ENCODE data around the gene ABHD16A.

The ABHD16A gene

GRCh38 chr6:31725502-31726350 lies 22.6 kb upstream of the ABHD16A start:
- Mint-ChIP-seq H3K27ac (peak overlapping the region; percentile 10), H3K9me3 (no peaks in the 10 kb centered on the region), H3K4me1 (ENCODE audit: low read depth) (peaks cover 34% of the 10 kb centered on the region), H3K4me3 (no peak overlapping the region), H3K27me3 (ENCODE audit: low read depth) (no peaks in the 10 kb centered on the region), H3K36me3 (ENCODE audit: low read depth) (peaks cover 20% of the 10 kb centered on the region)

DNA sequence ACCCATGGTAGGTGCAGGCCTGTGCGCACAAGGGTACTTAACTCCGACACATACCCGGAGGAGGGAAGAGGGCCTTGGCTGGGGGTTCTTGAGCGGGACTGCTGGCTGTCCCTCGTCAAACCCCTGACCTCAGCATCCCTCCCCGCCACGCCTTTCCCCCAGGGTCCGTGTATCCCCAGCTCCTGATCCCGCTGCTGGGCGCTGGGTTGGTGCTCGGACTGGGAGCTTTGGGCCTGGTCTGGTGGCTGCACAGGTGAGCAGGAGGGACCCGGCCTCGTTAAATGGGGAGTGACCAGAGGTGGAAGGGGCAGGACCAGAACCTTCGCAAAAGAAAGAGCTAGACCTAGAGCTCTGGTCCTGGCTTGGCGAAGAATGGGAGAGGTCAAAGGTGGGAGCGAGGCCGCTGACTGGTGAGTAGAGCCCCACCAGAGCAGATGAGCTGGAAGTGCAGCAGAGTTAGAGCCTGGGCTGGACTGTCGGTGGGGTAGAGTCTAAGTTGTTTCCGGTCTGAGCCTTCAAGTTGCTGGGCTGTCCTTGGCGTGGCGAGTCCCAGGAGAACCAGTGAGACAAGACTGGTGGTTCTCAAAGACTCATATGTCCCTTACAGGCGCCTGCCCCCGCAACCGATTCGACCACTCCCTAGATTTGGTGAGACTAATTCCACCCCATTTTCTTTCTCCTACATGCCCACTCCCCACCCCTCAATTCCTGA lies 21.0 kb upstream of the ABHD16A start:
- Mint-ChIP-seq H3K4me3 (no peak overlapping the region), H3K36me3 (ENCODE audit: low read depth) (peaks cover 10% of the 10 kb centered on the region), H3K4me1 (ENCODE audit: low read depth) (peaks cover 25% of the 10 kb centered on the region), H3K9me3 (no peaks in the 10 kb centered on the region), H3K27me3 (ENCODE audit: low read depth) (no peaks in the 10 kb centered on the region), H3K27ac (no peak overlapping the region)

DNA sequence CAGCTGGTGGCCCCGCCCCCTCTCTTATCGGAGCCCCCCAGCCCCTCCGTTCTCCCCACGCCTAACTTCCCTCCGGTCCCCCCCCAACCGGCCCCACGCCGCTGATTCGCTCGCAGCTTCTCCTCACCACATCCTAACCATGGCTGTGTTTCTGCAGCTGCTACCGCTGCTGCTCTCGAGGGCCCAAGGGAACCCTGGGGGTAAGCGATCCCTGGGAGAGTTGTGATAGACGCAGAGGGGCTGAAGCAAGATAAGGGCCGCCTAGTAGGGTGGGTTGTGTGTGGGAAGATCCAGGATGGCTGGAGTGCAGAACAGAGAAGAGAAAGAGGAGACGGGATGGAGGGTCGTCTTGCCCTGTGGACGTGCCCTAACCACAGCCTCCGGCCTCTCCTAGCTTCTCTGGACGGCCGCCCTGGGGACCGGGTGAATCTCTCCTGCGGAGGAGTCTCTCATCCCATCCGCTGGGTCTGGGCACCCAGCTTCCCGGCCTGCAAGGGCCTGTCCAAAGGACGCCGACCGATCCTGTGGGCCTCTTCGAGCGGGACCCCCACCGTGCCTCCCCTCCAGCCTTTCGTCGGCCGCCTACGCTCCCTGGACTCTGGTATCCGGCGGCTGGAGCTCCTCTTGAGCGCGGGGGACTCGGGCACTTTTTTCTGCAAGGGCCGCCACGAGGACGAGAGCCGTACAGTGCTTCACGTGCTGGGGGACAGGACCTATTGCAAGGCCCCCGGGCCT lies 20.3 kb upstream of the ABHD16A start, which contains the start of gene MPIG6B:
Gene MPIG6B (plus strand): TSS at position 129 of the 735 bp plus-strand sequence. CDS start 11 bp downstream, at position 140.
- Mint-ChIP-seq H3K27me3 (ENCODE audit: low read depth) (no peaks in the 10 kb centered on the region), H3K4me1 (ENCODE audit: low read depth) (peaks cover 24% of the 10 kb centered on the region), H3K9me3 (no peaks in the 10 kb centered on the region), H3K27ac (no peak within 1 kb of the TSS), H3K4me3 (no peak within 1 kb of the TSS), H3K36me3 (ENCODE audit: low read depth) (peaks cover 10% of the 10 kb centered on the region)

DNA sequence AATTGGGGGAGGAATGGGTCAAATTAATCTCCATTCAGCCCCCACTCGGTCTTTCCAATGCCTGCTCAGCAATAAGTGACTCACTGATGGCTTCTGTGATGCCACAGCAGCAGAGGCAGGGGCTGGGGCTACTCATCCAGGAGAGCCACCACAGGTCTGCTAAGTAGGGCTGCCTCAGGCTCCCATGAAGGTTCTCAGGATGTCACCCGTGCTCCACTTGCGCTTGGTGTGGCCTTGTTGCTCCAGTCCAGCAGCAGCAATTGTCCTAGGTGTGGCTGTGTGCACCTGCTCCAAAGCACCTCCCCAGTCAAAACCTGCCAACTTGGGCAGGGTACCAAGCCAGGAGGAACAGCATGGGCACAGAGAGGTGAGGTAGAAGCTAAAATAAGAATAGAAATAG lies 19.0 kb upstream of the ABHD16A start:
- Mint-ChIP-seq H3K9me3 (no peaks in the 10 kb centered on the region), H3K36me3 (ENCODE audit: low read depth) (peaks cover 10% of the 10 kb centered on the region), H3K27me3 (ENCODE audit: low read depth) (no peaks in the 10 kb centered on the region), H3K4me3 (no peak overlapping the region), H3K4me1 (ENCODE audit: low read depth) (peaks cover 17% of the 10 kb centered on the region), H3K27ac (no peak overlapping the region)

GRCh38 chr6:31721351-31722020 lies 18.4 kb upstream of the ABHD16A start, which contains the start of gene LY6G6C:
Gene LY6G6C (minus strand): TSS chr6:31721746. CDS start chr6:31721679, 67 bp downstream.
- Mint-ChIP-seq H3K9me3 (no peaks in the 10 kb centered on the region), H3K27ac (no peak within 1 kb of the TSS), H3K27me3 (ENCODE audit: low read depth) (no peaks in the 10 kb centered on the region), H3K4me1 (ENCODE audit: low read depth) (peaks cover 10% of the 10 kb centered on the region), H3K36me3 (ENCODE audit: low read depth) (peaks cover 5% of the 10 kb centered on the region), H3K4me3 (no peak within 1 kb of the TSS)

DNA sequence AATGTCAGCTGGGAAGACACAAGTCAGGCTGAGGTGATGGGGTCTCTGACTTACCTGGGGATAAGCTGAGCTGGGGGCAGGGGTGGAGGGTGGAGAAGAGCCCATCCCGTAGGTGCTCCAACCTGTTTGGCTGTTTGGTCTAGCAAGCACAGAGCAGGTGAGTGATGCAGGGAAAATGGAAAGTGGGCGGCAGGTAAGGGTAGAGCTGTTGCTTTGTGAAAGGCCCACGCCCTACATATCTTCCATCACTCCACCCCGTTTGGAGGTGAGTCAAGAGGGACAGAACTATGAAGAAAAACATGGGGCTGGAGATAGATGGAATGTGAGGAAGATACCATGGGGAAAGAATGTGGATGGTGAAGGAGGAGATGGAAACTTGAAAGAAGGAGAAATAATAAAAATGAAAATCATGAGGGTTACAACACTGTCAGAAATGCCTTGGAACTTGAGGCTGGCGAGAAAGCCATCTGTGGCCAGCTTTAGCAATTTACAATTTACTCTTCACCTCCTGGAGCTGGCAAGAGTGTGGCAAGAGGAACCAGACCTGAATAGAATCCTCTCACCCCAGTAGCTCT lies 17.2 kb upstream of the ABHD16A start:
- no peaks in the 10 kb centered on the region for H3K36me3 Mint-ChIP-seq (ENCODE audit: low read depth)
- H3K4me1 Mint-ChIP-seq (ENCODE audit: low read depth) = no peaks in the 10 kb centered on the region
- no peak overlapping the region for H3K27ac Mint-ChIP-seq
- H3K27me3 Mint-ChIP-seq (ENCODE audit: low read depth) = no peaks in the 10 kb centered on the region
- H3K9me3 Mint-ChIP-seq = no peaks in the 10 kb centered on the region
- H3K4me3 Mint-ChIP-seq = no peak overlapping the region

DNA sequence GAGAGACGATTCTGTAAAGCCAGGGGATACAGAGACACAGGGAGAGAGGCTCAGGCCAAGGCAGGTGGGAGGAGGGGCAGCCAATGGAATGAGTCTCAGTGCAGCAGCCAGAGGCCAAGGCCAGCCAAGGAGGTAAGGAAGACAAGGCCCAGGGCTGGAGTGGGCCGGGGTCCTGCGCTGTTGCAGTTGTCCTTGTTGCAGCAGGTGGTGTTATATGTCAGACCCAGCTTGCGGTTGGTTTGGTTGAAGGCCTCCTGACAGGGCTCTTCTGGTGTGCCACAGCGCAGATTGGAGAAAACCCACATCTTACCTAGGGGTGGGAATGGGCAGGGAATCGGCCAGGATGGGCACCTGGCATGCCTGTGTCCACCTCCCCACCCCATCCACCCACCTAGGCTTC lies 15.9 kb upstream of the ABHD16A start:
- Mint-ChIP-seq H3K4me1 (ENCODE audit: low read depth) (no peaks in the 10 kb centered on the region), H3K9me3 (no peaks in the 10 kb centered on the region), H3K4me3 (no peak overlapping the region), H3K27ac (no peak overlapping the region), H3K36me3 (ENCODE audit: low read depth) (no peaks in the 10 kb centered on the region), H3K27me3 (ENCODE audit: low read depth) (peaks cover 5% of the 10 kb centered on the region)

DNA sequence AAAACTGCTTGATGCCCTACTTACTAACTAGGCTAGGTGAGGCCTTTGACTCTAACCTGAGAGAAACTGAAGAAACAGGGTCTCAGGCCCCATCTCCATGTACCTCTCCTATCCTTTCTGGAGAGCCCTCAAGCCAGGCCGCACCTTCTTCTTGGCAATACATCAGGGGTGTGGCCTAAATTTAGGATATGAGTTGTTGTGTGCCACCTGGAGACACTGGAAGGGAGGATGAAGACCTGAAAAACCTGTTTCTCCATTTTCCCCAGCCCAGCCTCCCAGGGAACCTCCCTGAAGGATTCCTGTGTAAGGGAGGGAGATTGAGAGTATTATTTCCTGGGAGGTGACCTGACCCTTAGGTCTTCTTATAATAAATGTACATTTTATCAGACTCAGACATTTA lies 15.1 kb upstream of the ABHD16A start:
- no peaks in the 10 kb centered on the region for H3K9me3 Mint-ChIP-seq
- H3K27ac Mint-ChIP-seq = no peak overlapping the region
- no peak overlapping the region for H3K4me3 Mint-ChIP-seq
- H3K36me3 Mint-ChIP-seq (ENCODE audit: low read depth) = no peaks in the 10 kb centered on the region
- no peaks in the 10 kb centered on the region for H3K4me1 Mint-ChIP-seq (ENCODE audit: low read depth)
- peaks cover 7% of the 10 kb centered on the region for H3K27me3 Mint-ChIP-seq (ENCODE audit: low read depth)

GRCh38 chr6:31717499-31718222 lies 14.5 kb upstream of the ABHD16A start:
- Mint-ChIP-seq H3K27me3 (ENCODE audit: low read depth) (peaks cover 11% of the 10 kb centered on the region), H3K4me1 (ENCODE audit: low read depth) (no peaks in the 10 kb centered on the region), H3K27ac (no peak overlapping the region), H3K36me3 (ENCODE audit: low read depth) (no peaks in the 10 kb centered on the region), H3K9me3 (no peaks in the 10 kb centered on the region), H3K4me3 (no peak overlapping the region)

DNA sequence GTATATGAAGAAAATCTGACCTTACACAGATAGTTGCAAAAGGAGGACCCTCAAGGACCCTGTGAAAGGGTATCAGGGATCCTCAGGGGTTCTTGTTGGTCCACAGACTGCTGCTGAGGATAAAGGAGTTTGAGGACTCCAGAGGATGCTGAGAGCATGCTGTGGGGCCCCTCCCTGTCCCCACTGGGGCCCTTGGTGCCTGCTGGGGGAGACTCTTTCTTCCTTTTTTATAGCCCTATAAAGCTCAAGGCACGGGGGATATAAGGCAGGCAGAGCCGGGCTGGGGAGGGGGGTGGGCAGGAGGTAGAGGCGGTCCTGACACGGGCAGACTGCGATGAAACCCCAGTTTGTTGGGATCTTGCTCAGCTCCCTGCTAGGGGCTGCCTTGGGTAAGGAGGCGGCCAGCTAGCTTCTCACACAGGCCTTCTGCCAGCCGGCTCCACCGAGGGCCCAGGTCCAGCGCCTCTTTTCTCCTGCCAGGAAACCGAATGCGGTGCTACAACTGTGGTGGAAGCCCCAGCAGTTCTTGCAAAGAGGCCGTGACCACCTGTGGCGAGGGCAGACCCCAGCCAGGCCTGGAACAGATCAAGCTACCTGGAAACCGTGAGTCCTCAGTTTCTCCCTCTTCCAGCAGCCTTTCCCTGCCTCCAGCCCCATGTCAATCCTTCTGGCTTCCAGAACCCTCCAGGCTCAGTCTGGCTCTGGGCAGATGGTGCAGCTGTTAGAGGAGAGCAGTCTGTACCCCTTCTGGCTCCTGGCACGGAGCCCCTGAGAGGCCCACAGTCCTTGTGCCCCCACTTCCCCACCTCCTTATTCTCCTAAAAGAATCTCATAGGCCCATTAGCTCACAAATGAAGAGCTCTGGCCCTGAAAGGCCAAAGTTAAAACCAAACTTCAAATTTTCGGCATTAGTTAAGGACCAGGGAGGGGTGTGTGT lies 12.2 kb upstream of the ABHD16A start, which contains the start of gene LY6G6D:
Gene LY6G6D (plus strand): TSS at position 327 of the 937 bp plus-strand sequence. CDS start 8 bp downstream, at position 335.
- peaks cover 7% of the 10 kb centered on the region for H3K4me1 Mint-ChIP-seq (ENCODE audit: low read depth)
- H3K36me3 Mint-ChIP-seq (ENCODE audit: low read depth) = no peaks in the 10 kb centered on the region
- H3K9me3 Mint-ChIP-seq = no peaks in the 10 kb centered on the region
- H3K27me3 Mint-ChIP-seq (ENCODE audit: low read depth) = peaks cover 14% of the 10 kb centered on the region
- H3K27ac Mint-ChIP-seq = no peak within 1 kb of the TSS
- H3K4me3 Mint-ChIP-seq = no peak within 1 kb of the TSS

DNA sequence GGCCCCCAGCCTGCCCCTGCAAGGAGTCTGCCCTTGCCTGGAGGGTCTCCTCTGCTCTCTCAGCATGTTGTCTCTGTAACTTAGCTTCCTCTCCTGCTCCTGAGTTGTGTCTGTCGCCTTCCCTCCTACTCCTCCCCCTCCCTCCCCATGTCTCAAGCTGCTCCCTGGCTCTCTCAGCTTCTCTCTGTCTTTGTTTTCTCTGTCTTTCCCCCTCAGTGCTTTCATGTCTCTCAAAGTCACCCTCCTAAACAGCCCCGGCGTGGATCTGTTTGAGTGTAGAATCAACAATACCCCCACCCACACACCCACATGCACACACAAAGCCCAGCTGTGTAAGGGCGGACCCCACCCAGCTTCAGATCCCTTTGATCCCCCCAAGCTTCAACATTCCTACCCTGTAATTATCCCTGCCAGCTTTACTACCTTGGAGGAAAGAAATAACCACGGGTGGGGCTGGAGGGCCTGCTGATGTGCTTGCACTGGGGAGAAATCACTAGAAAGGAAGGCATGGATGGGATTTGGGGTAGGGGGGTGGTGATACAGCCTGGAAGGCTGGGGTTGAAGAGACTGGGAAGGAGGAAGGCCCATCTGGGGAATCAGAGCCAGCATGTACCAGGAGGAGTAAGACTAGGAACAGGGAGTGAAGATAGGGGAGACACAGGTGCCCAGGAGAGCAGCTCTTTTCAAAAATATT lies 11.0 kb upstream of the ABHD16A start:
- H3K4me1 Mint-ChIP-seq (ENCODE audit: low read depth) = peaks cover 7% of the 10 kb centered on the region
- no peaks in the 10 kb centered on the region for H3K9me3 Mint-ChIP-seq
- no peaks in the 10 kb centered on the region for H3K36me3 Mint-ChIP-seq (ENCODE audit: low read depth)
- H3K4me3 Mint-ChIP-seq = no peak overlapping the region
- H3K27ac Mint-ChIP-seq = no peak overlapping the region
- H3K27me3 Mint-ChIP-seq (ENCODE audit: low read depth) = peaks cover 14% of the 10 kb centered on the region

DNA sequence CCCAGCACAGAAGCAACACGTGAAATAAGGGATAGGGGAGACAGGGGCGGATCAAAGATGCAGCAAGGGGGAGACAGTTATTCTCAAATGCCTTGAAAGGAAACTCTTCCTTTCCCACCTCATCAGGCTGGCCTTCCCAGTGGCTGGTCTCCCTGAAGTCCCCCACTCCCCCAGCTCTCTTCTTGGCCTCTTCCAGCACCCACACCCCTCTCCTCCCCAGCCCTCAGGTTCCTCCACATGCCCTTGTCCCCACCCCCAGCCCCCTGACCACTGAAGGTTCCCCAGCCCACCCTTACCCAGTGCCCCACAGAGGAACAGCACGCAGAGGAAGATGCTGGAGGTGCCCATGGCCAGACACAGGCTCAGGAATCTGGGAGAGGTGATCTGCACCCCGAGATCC lies 10.3 kb upstream of the ABHD16A start:
- Mint-ChIP-seq H3K27me3 (ENCODE audit: low read depth) (peaks cover 14% of the 10 kb centered on the region), H3K4me3 (no peak overlapping the region), H3K27ac (peak overlapping the region; percentile 17), H3K9me3 (no peaks in the 10 kb centered on the region), H3K36me3 (ENCODE audit: low read depth) (no peaks in the 10 kb centered on the region), H3K4me1 (ENCODE audit: low read depth) (peaks cover 7% of the 10 kb centered on the region)

All from T-helper 1 cell treated with Interleukin-12 subunit alpha and Interleukin-12 subunit beta and Interleukin-4 antibody, amounts not matched to agents 30 μg/mL and 1 μg/mL, for 36 hours (primary cell).